HepG2 (cell line): Measurements from ENCODE around the gene PIAS3. TPM values are rescaled to one million over a fixed set of nuclear protein-coding genes. Genes with fewer than 3 reads are reported as not detected.

Experiments used
- AGO2 ChIP-seq: fragments of 200-400 bp; formaldehyde crosslinking; optimal IDR thresholded peaks from 2 replicates; pipeline ENCODE3; 2017; ENCODE audit warnings: mild to moderate bottlenecking, low read depth, low read length, moderate library complexity
- EED ChIP-seq: sonication (generic); formaldehyde crosslinking; IDR thresholded peaks from 2 replicates; pipeline ENCODE4 v1.5.0; 2020; ENCODE audit warnings: mild to moderate bottlenecking, missing genetic modification reagents
- HMGXB4 ChIP-seq, 2 experiments: sonication (generic) in 1 of 2; formaldehyde crosslinking in 1 of 2; IDR thresholded peaks; 2 replicates each; pipeline versions ENCODE4 v1.4.0 to v1.6.1; 2018 to 2020; ENCODE audit warnings: missing genetic modification reagents in 2 of 2, borderline replicate concordance in 1 of 2, low read depth in 1 of 2, mild to moderate bottlenecking in 1 of 2, missing biosample characterization in 1 of 2
- KAT8 ChIP-seq: IDR thresholded peaks from 2 replicates; pipeline ENCODE4 v1.6.1; 2016; ENCODE audit warnings: missing genetic modification reagents, missing compliant biosample characterization
- MEF2D ChIP-seq: sonication (generic); formaldehyde crosslinking; IDR thresholded peaks from 2 replicates; pipeline ENCODE4 v1.5.1; 2020; ENCODE audit warnings: mild to moderate bottlenecking, missing genetic modification reagents
- NR1H2 ChIP-seq: sonication (generic); formaldehyde crosslinking; IDR thresholded peaks from 2 replicates; pipeline ENCODE4 v1.8.1; 2022; ENCODE audit warnings: low read depth, missing genetic modification reagents, borderline replicate concordance
- POGK ChIP-seq: sonication (generic); formaldehyde crosslinking; conservative IDR thresholded peaks from 2 replicates; pipeline ENCODE4 v1.8.0; 2022; ENCODE audit warnings: mild to moderate bottlenecking, moderate library complexity, missing genetic modification reagents
- SATB2 ChIP-seq: sonication (generic); formaldehyde crosslinking; IDR thresholded peaks from 2 replicates; pipeline ENCODE4 v1.5.0; 2020; ENCODE audit warnings: missing genetic modification reagents
- SMAD1 ChIP-seq: sonication (generic); formaldehyde crosslinking; IDR thresholded peaks from 2 replicates; pipeline ENCODE4 v1.4.0; 2020; ENCODE audit warnings: missing genetic modification reagents, low read depth, mild to moderate bottlenecking, borderline replicate concordance
- SNRNP70 ChIP-seq: fragments of 200-400 bp; formaldehyde crosslinking; IDR thresholded peaks from 2 replicates; pipeline ENCODE4 v1.6.1; 2017; ENCODE audit warnings: mild to moderate bottlenecking, low read depth, low read length, moderate library complexity
- SP4 ChIP-seq: sonication (generic); formaldehyde crosslinking; IDR thresholded peaks from 2 replicates; pipeline ENCODE4 v1.8.1; 2023; ENCODE audit warnings: mild to moderate bottlenecking, missing genetic modification reagents
- ZBTB33 ChIP-seq: sonication (generic); formaldehyde crosslinking; IDR thresholded peaks from 2 replicates; pipeline ENCODE4 v1.4.0; 2020; ENCODE audit warnings: missing genetic modification reagents
- ZBTB8A ChIP-seq: sonication (generic); formaldehyde crosslinking; IDR thresholded peaks from 2 replicates; pipeline ENCODE4 v1.4.0; 2020; ENCODE audit warnings: mild to moderate bottlenecking, low read depth, missing genetic modification reagents, borderline replicate concordance
- ZFX ChIP-seq: sonication (generic); formaldehyde crosslinking; IDR thresholded peaks from 2 replicates; pipeline ENCODE4 v1.4.0; 2020; ENCODE audit warnings: mild to moderate bottlenecking, low read depth, missing genetic modification reagents, moderate library complexity
- ZFY ChIP-seq: sonication (generic); formaldehyde crosslinking; IDR thresholded peaks from 2 replicates; pipeline ENCODE4 v1.4.0; 2020; ENCODE audit warnings: missing genetic modification reagents
- ZGPAT ChIP-seq: IDR thresholded peaks from 2 replicates; pipeline ENCODE4 v1.6.1; 2016; ENCODE audit warnings: mild to moderate bottlenecking
- ZKSCAN8 ChIP-seq: IDR thresholded peaks from 2 replicates; pipeline ENCODE4 v1.6.1; 2016; ENCODE audit warnings: borderline replicate concordance, missing genetic modification reagents, missing compliant biosample characterization
- ZMAT5 ChIP-seq: sonication (generic); formaldehyde crosslinking; IDR thresholded peaks from 2 replicates; pipeline ENCODE4 v1.5.0; 2020; ENCODE audit warnings: mild to moderate bottlenecking, low read depth, missing genetic modification reagents, borderline replicate concordance
- ZNF138 ChIP-seq: sonication (generic); formaldehyde crosslinking; IDR thresholded peaks from 2 replicates; pipeline ENCODE4 v1.5.0; 2020; ENCODE audit warnings: mild to moderate bottlenecking, low read depth, missing genetic modification reagents
- ZNF180 ChIP-seq: sonication (generic); formaldehyde crosslinking; IDR thresholded peaks from 2 replicates; pipeline ENCODE4 v1.4.0; 2020; ENCODE audit warnings: low read depth, missing genetic modification reagents, borderline replicate concordance
- ZNF709 ChIP-seq: sonication (generic); formaldehyde crosslinking; IDR thresholded peaks from 2 replicates; pipeline ENCODE4 v1.5.0; 2020; ENCODE audit warnings: mild to moderate bottlenecking, missing genetic modification reagents
- ZNF768 ChIP-seq: sonication (generic); formaldehyde crosslinking; IDR thresholded peaks from 2 replicates; pipeline ENCODE4 v1.4.0; 2020; ENCODE audit warnings: missing genetic modification reagents
- polyA plus RNA-seq, 8 experiments: library from polyadenylated mRNA; depleted of rRNA in 3 of 8; stranded (reverse) in 7 of 8; unstranded in 1 of 8; fragments of >200 nt; fragmentation: Illumina TruSeq in 4 of 8; extraction: Trizol in 4 of 8; gene quantifications; 2 replicates each; pipeline versions ENCODE4 v1.2.1 to v1.2.3, GENCODE V29; 2011 to 2016; ENCODE audit warnings: low read depth in 4 of 8, missing spikeins in 1 of 8, mixed read lengths in 1 of 8; ENCODE audit not compliant: insufficient read depth in 1 of 8
- total RNA-seq, 5 experiments: library from RNA; depleted of rRNA; stranded (reverse); fragments of >200 nt; fragmentation: Illumina TruSeq; extraction: Trizol; gene quantifications; 2 replicates each; pipeline ENCODE4 v1.2.3, GENCODE V29; 2016; ENCODE audit warnings: low read depth in 1 of 5

Gene PIAS3
- total and polyA plus RNA-seq, 2 of the 13 experiments (the other 11 are each of a cell fraction or from before 2014, with no cell fraction given): 3.7 to 8.0 TPM

GRCh38 chr1:145845514-145846161, 13.2 kb downstream of the PIAS3 start, which contains the start of gene NUDT17 (continued):
- TF ChIP-seq POGK (CRISPR knock-in tag) (peak; percentile 63), KAT8 (CRISPR knock-in tag) (peak; percentile 61), ZNF180 (CRISPR knock-in tag) (no peak), ZNF768 (CRISPR knock-in tag) (peak; percentile 68; the same call in 1 of the 2 replicates), MEF2D (CRISPR knock-in tag) (peak; percentile 32; the same call in 1 of the 2 replicates), ZBTB33 (CRISPR knock-in tag) (no peak; the same call in 1 of the 2 replicates), EED (peak; percentile 59; the same call in 1 of the 2 replicates), SP4 (no peak), ZFX (CRISPR knock-in tag) (peak; percentile 82), SNRNP70 (no peak), SMAD1 (CRISPR knock-in tag) (no peak), AGO2 (peak; percentile 98), ZFY (CRISPR knock-in tag) (peak; percentile 77), ZNF138 (peak; percentile 68; the same call in 1 of the 2 replicates), ZGPAT (CRISPR knock-in tag) (peak; percentile 73), ZKSCAN8 (CRISPR knock-in tag) (0 out of 2 replicates have a peak, but pooled peaks have one; percentile 25), HMGXB4 (CRISPR knock-in tag; IDR thresholded peaks at IDR 0.05; ENCODE audit: borderline replicate concordance in 1 of 2, low read depth in 1 of 2) (peak; percentile 97 to 98), ZBTB8A (CRISPR knock-in tag) (no peak), ZNF709 (CRISPR knock-in tag) (no peak), SATB2 (CRISPR knock-in tag) (0 out of 2 replicates have a peak, but pooled peaks have one; percentile 41), NR1H2 (CRISPR knock-in tag) (0 out of 2 replicates have a peak, but pooled peaks have one; percentile 28), ZMAT5 (CRISPR knock-in tag) (no peak)
